H9 (cell line): ENCODE measurements around the gene ASF1B. TPM values are rescaled to one million over a fixed set of nuclear protein-coding genes. Genes with fewer than 3 reads are reported as not detected.

Source experiments
- DNase-seq: peaks from one replicate; pipeline ENCODE4 v3.0.0-alpha.2; 2017
- H2AFZ ChIP-seq: one replicate; pipeline ENCODE4 v1.6.1; 2013; ENCODE audit warnings: mild to moderate bottlenecking, low read length, control low read depth, moderate library complexity
- H2AK5ac ChIP-seq: 2 replicates; pipeline ENCODE4 v1.6.1; 2013; ENCODE audit warnings: low read length, control low read depth, mixed read lengths; ENCODE audit not compliant: insufficient read length
- H2BK120ac ChIP-seq: one replicate; pipeline ENCODE4 v1.6.1; 2013; ENCODE audit warnings: low read depth, mild to moderate bottlenecking, low read length, control low read depth, inconsistent platforms; ENCODE audit not compliant: poor library complexity, severe bottlenecking
- H2BK12ac ChIP-seq: 2 replicates; pipeline ENCODE4 v1.6.1; 2013; ENCODE audit warnings: low read length, control low read depth, mixed read lengths, low read depth; ENCODE audit not compliant: insufficient read length
- H2BK15ac ChIP-seq: 2 replicates; pipeline ENCODE4 v1.6.1; 2013; ENCODE audit warnings: low read depth, low read length, control low read depth
- H2BK20ac ChIP-seq: one replicate; pipeline ENCODE4 v1.6.1; 2013; ENCODE audit warnings: low read depth, mild to moderate bottlenecking, low read length, control low read depth, inconsistent platforms; ENCODE audit not compliant: poor library complexity, severe bottlenecking
- H2BK5ac ChIP-seq: 2 replicates; pipeline ENCODE4 v1.6.1; 2013; ENCODE audit warnings: low read length, control low read depth, mixed read lengths; ENCODE audit not compliant: insufficient read length
- H3K14ac ChIP-seq: 2 replicates; pipeline ENCODE4 v1.6.1; 2013; ENCODE audit warnings: low read length, control low read depth; ENCODE audit not compliant: insufficient read depth
- H3K18ac ChIP-seq: 2 replicates; pipeline ENCODE4 v1.6.1; 2013; ENCODE audit warnings: low read depth, mild to moderate bottlenecking, mixed read lengths, low read length, control low read depth; ENCODE audit not compliant: insufficient read length
- H3K23ac ChIP-seq: 2 replicates; pipeline ENCODE4 v1.6.1; 2013; ENCODE audit warnings: low read length, control low read depth, mixed read lengths, low read depth; ENCODE audit not compliant: insufficient read length
- H3K23me2 ChIP-seq: 2 replicates; pipeline ENCODE4 v1.6.1; 2013; ENCODE audit warnings: low read depth, mild to moderate bottlenecking, mixed read lengths, low read length, control low read depth; ENCODE audit not compliant: insufficient read length, poor library complexity, severe bottlenecking
- H3K27ac ChIP-seq: 2 replicates; pipeline ENCODE4 v1.5.1; 2013; ENCODE audit warnings: low read length, control low read depth, mixed read lengths, low read depth; ENCODE audit not compliant: insufficient read length
- H3K27me3 ChIP-seq: 2 replicates; pipeline ENCODE4 v1.6.1; 2013; ENCODE audit warnings: low read length, control low read depth, inconsistent platforms; ENCODE audit not compliant: insufficient read depth
- H3K4ac ChIP-seq: 2 replicates; pipeline ENCODE4 v1.6.1; 2013; ENCODE audit warnings: low read depth, mild to moderate bottlenecking, control low read depth, inconsistent platforms, low read length, moderate library complexity
- H3K4me1 ChIP-seq: 2 replicates; pipeline ENCODE4 v1.6.1; 2013; ENCODE audit warnings: low read length, control low read depth, inconsistent platforms; ENCODE audit not compliant: insufficient read depth
- H3K4me2 ChIP-seq: 2 replicates; pipeline ENCODE4 v1.6.1; 2013; ENCODE audit warnings: low read length, control low read depth, mixed read lengths; ENCODE audit not compliant: insufficient read length, insufficient read depth
- H3K56ac ChIP-seq: 2 replicates; pipeline ENCODE4 v1.6.1; 2013; ENCODE audit warnings: low read depth, mild to moderate bottlenecking, mixed read lengths, low read length, control low read depth; ENCODE audit not compliant: insufficient read length
- H3K79me1 ChIP-seq: 2 replicates; pipeline ENCODE4 v1.6.1; 2013; ENCODE audit warnings: low read depth, mild to moderate bottlenecking, moderate library complexity, low read length, control low read depth, inconsistent platforms; ENCODE audit not compliant: insufficient read depth, poor library complexity, severe bottlenecking
- H3K79me2 ChIP-seq: 2 replicates; pipeline ENCODE4 v1.6.1; 2013; ENCODE audit warnings: low read length, control low read depth, inconsistent platforms; ENCODE audit not compliant: insufficient read depth
- H3K9ac ChIP-seq: 2 replicates; pipeline ENCODE4 v1.6.1; 2013; ENCODE audit warnings: low read length, control low read depth, mixed read lengths; ENCODE audit not compliant: insufficient read length; ENCODE audit errors: extremely low read depth
- H3K9me3 ChIP-seq: one replicate; pipeline ENCODE4 v1.6.1; 2013; ENCODE audit warnings: low read depth, low read length, inconsistent platforms; ENCODE audit not compliant: control insufficient read depth
- H3T11ph ChIP-seq: one replicate; pipeline ENCODE4 v1.6.1; 2013; ENCODE audit warnings: mild to moderate bottlenecking, low read length, control low read depth, inconsistent platforms
- H4K20me1 ChIP-seq: one replicate; pipeline ENCODE4 v1.6.1; 2013; ENCODE audit not compliant: control insufficient read depth, insufficient read length, insufficient read depth
- H4K5ac ChIP-seq: 2 replicates; pipeline ENCODE4 v1.6.1; 2013; ENCODE audit warnings: low read depth, mild to moderate bottlenecking, mixed read lengths, low read length, control low read depth; ENCODE audit not compliant: insufficient read length
- H4K8ac ChIP-seq: replicated peaks from 2 replicates; pipeline ENCODE4 v1.6.1; 2013; ENCODE audit warnings: low read length, control low read depth, mixed read lengths, low read depth; ENCODE audit not compliant: insufficient read length
- H4K91ac ChIP-seq: 2 replicates; pipeline ENCODE4 v1.6.1; 2013; ENCODE audit warnings: low read depth, mild to moderate bottlenecking, moderate library complexity, mixed read lengths, low read length, control low read depth; ENCODE audit not compliant: insufficient read length
- H3K27ac Mint-ChIP-seq, 3 experiments: 2 replicates in 2 of 3; 3 replicates in 1 of 3; pipeline ENCODE4 v1.8.0; 2020 to 2021; ENCODE audit warnings: mixed read lengths in 3 of 3, mild to moderate bottlenecking in 1 of 3, moderate library complexity in 1 of 3
- H3K27me3 Mint-ChIP-seq: 2 replicates; pipeline ENCODE4 v1.8.0; 2021; ENCODE audit warnings: low read depth, mild to moderate bottlenecking, moderate library complexity, mixed read lengths
- H3K36me3 Mint-ChIP-seq, 3 experiments: 2 replicates in 2 of 3; 3 replicates in 1 of 3; pipeline ENCODE4 v1.8.0; 2020 to 2021; ENCODE audit warnings: low read depth in 3 of 3, mixed read lengths in 3 of 3; ENCODE audit not compliant: insufficient read depth in 1 of 3
- H3K4me1 Mint-ChIP-seq, 2 experiments: 2 replicates each; pipeline ENCODE4 v1.8.0; 2020; ENCODE audit warnings: mixed read lengths in 2 of 2
- H3K4me3 Mint-ChIP-seq, 2 experiments: 2 replicates in 1 of 2; 3 replicates in 1 of 2; pipeline ENCODE4 v1.8.0; 2020 to 2021; ENCODE audit warnings: mild to moderate bottlenecking in 2 of 2, mixed read lengths in 2 of 2, moderate library complexity in 1 of 2
- H3K9me3 Mint-ChIP-seq, 2 experiments: 2 replicates in 1 of 2; 3 replicates in 1 of 2; pipeline ENCODE4 v1.8.0; 2020; ENCODE audit warnings: mild to moderate bottlenecking in 2 of 2, mixed read lengths in 2 of 2, moderate library complexity in 1 of 2
- CTCF ChIP-seq: fragments of 200-600 bp; sonication (generic); conservative IDR thresholded peaks from 3 replicates; pipeline ENCODE4 v1.8.0; 2021; ENCODE audit warnings: antibody characterized with exemption, mild to moderate bottlenecking
- WGBS: extraction: QIAGEN DNeasy Blood & Tissue Kit; methylation state at CpG from one replicate; pipeline ENCODE4 v1.1.7; 2013; ENCODE audit warnings: missing lambda C conversion rate, low lambda C conversion rate, mixed read lengths; ENCODE audit not compliant: insufficient read length; ENCODE audit errors: extremely low coverage; 5-methylcytosine and 5-hydroxymethylcytosine counted together
- total RNA-seq: library from RNA; stranded (reverse); gene quantifications from 2 replicates; pipeline ENCODE4 v1.2.1, GENCODE V29; 2021

The ASF1B gene
- total RNA-seq, 1 experiment from 2014 or later: 46.6 TPM

- Histone ChIP-seq H3K18ac (no peak overlapping the region), H3K56ac (no peak overlapping the region), H3K79me1 (no peaks in the 10 kb centered on the region), H3K4me2 (no peak overlapping the region), H3K9me3 (no peaks in the 10 kb centered on the region), H3K23ac (no peak overlapping the region), H4K91ac (no peak overlapping the region), H2AFZ (no peak overlapping the region), H2BK5ac (no peak overlapping the region), H3K79me2 (no peaks in the 10 kb centered on the region), H3T11ph (no peak overlapping the region), H2AK5ac (no peak overlapping the region), H2BK12ac (no peak overlapping the region), H3K23me2 (no peaks in the 10 kb centered on the region), H2BK120ac (no peak overlapping the region), H3K4ac (no peak overlapping the region), H3K4me1 (no peaks in the 10 kb centered on the region), H4K8ac (no peak overlapping the region), H3K27me3 (no peaks in the 10 kb centered on the region), H3K9ac (no peak overlapping the region), H2BK15ac (no peak overlapping the region), H3K27ac (no peak overlapping the region), H3K14ac (no peak overlapping the region), H4K5ac (no peak overlapping the region), H2BK20ac (no peak overlapping the region), H4K20me1 (no peaks in the 10 kb centered on the region)
- TF ChIP-seq CTCF: no peak
- WGBS: no CpG with 5 or more reads among the region's 47 CpGs
- peak overlapping the region in 1 of 3 experiments; percentile 48; a peak in 1 of 7 replicates for H3K27ac Mint-ChIP-seq
- peaks cover 24 to 38% (median 36%) of the 10 kb centered on the region in 3 experiments; a peak in 6 of 7 replicates for H3K36me3 Mint-ChIP-seq
- H3K4me1 Mint-ChIP-seq: peaks cover 13 to 31% of the 10 kb centered on the region in 2 experiments
- no peak overlapping the region for H3K4me3 Mint-ChIP-seq
- H3K27me3 Mint-ChIP-seq: no peaks in the 10 kb centered on the region; the same call in 1 of the 2 replicates
- DNase-seq: no peak
- no peaks in the 10 kb centered on the region for H3K9me3 Mint-ChIP-seq
These were observed 14.6 kb upstream of the ASF1B start for GRCh38 chr19:14150770-14151661.
